HL-60 (cell line): ENCODE measurements around the gene LMBR1L.
"Not testable (repeated sequence)": the region's sequence is repeated elsewhere in the genome, so short reads cannot be mapped to it uniquely, and the experiment has no call there.

ENCODE experiments used
- DNase-seq, 2 experiments: peaks; one replicate each; pipeline ENCODE4 v3.0.0-alpha.2; 2010 to 2020; ENCODE audit warnings: low read depth in 1 of 2, low spot score in 1 of 2
- H3K27ac ChIP-seq: fragments of 250-450 bp; sonication (Bioruptor Pico); replicated peaks from 2 replicates; pipeline ENCODE4 v1.5.1; 2020; ENCODE audit warnings: mild to moderate bottlenecking, moderate library complexity
- H3K27me3 ChIP-seq: fragments of 250-450 bp; sonication (Bioruptor Pico); 2 replicates; pipeline ENCODE4 v1.5.1; 2021; ENCODE audit warnings: mild to moderate bottlenecking, moderate library complexity; ENCODE audit not compliant: insufficient read depth, poor library complexity, severe bottlenecking
- H3K4me3 ChIP-seq: replicated peaks from 2 replicates; pipeline ENCODE4 v1.5.1; 2011; ENCODE audit warnings: mild to moderate bottlenecking, control low read depth, low read length; ENCODE audit not compliant: insufficient read depth
- CTCF ChIP-seq: IDR thresholded peaks from one replicate; pipeline ENCODE4 v1.5.1; 2011; ENCODE audit warnings: low read length, control low read depth, inconsistent platforms; ENCODE audit not compliant: insufficient read depth
- GABPA ChIP-seq: IDR thresholded peaks from 2 replicates; pipeline ENCODE4 v1.6.1; 2012; ENCODE audit warnings: low read depth
- POLR2AphosphoS5 ChIP-seq: IDR thresholded peaks from 2 replicates; pipeline ENCODE4 v1.6.1; 2012; ENCODE audit warnings: low read depth
- REST ChIP-seq: IDR thresholded peaks from 2 replicates; pipeline ENCODE4 v1.6.1; 2012; ENCODE audit warnings: low read depth; ENCODE audit not compliant: insufficient replicate concordance
- SPI1 ChIP-seq: IDR thresholded peaks from 2 replicates; pipeline ENCODE4 v1.6.1; 2012; ENCODE audit warnings: low read depth, mild to moderate bottlenecking, borderline replicate concordance

The LMBR1L gene

GRCh38 chr12:49130151-49131050 lies 19.8 kb upstream of the LMBR1L start:
- H3K4me3 ChIP-seq = peak overlapping the region; percentile 82
- H3K27me3 ChIP-seq = no peaks in the 10 kb centered on the region
- H3K27ac ChIP-seq = peak overlapping the region; percentile 100
- peak; percentile 90 to 95 for DNase-seq
- TF ChIP-seq GABPA (0 out of 2 replicates have a peak, but pooled peaks have one; percentile 40), SPI1 (peak; percentile 92), CTCF (peak; percentile 81), REST (no peak), POLR2AphosphoS5 (peak; percentile 88)

- TF ChIP-seq SPI1 (no peak), POLR2AphosphoS5 (peak; percentile 72; the same call in 1 of the 2 replicates)
- Histone ChIP-seq H3K4me3 (peak overlapping the region; percentile 82), H3K27me3 (no peaks in the 10 kb centered on the region), H3K27ac (peak overlapping the region; percentile 100)
- DNase-seq = no peak
Observed at GRCh38 chr12:49129332-49130150, 18.9 kb upstream of the LMBR1L start.

- not testable (repeated sequence) for H3K4me3 ChIP-seq, DNase-seq, H3K27me3 ChIP-seq, H3K27ac ChIP-seq
- TF ChIP-seq POLR2AphosphoS5 = peak; percentile 51; the same call in 1 of the 2 replicates
Observed at GRCh38 chr12:49127971-49128370, 17.3 kb upstream of the LMBR1L start.

- TF ChIP-seq REST = no peak
- peak; percentile 95 for TF ChIP-seq POLR2AphosphoS5
- no peak overlapping the region for H3K4me3 ChIP-seq
- no peaks in the 10 kb centered on the region for H3K27me3 ChIP-seq
- H3K27ac ChIP-seq = no peak overlapping the region
- peak in 1 of 2 experiments; percentile 27 for DNase-seq
Observed at GRCh38 chr12:49126852-49127763, 16.5 kb upstream of the LMBR1L start.
